Esophagus muscularis mucosa (tissue), 4 donors: ENCODE results near the gene ARL10. TPM values are rescaled to one million over a fixed set of nuclear protein-coding genes. Genes with fewer than 3 reads are reported as not detected.

ENCODE experiments used
- DNase-seq: peaks from one replicate; pipeline ENCODE4 v3.0.0-alpha.2; 2017; ENCODE audit errors: extremely low spot score
- H3K27ac ChIP-seq, 4 donors: fragments of 200-600 bp; sonication (generic); replicated peaks in 1 of 4; 1 replicate in 3 of 4; 2 replicates in 1 of 4; pipeline ENCODE4 v1.5.1; 2016 to 2019; ENCODE audit warnings: mild to moderate bottlenecking in 1 of 4
- H3K27me3 ChIP-seq, 4 donors: fragments of 200-600 bp; sonication (generic); one replicate each; pipeline versions ENCODE4 v1.5.1 to v1.6.0; 2016 to 2019
- H3K36me3 ChIP-seq, 4 donors: fragments of 200-600 bp; sonication (generic); one replicate each; pipeline ENCODE4 v1.5.1; 2016 to 2019
- H3K4me1 ChIP-seq, 4 donors: fragments of 200-600 bp; sonication (generic); one replicate each; pipeline ENCODE4 v1.5.1; 2016 to 2019
- H3K4me3 ChIP-seq, 4 donors: fragments of 200-600 bp; sonication (generic); 1 replicate in 2 of 4; 2 replicates in 2 of 4; pipeline ENCODE4 v1.5.1; 2016 to 2019; ENCODE audit warnings: mild to moderate bottlenecking in 4 of 4, moderate library complexity in 1 of 4
- H3K9me3 ChIP-seq, 4 donors: fragments of 200-600 bp; sonication (generic); 1 replicate in 3 of 4; 2 replicates in 1 of 4; pipeline ENCODE4 v1.5.1; 2016 to 2019
- EP300 ChIP-seq: sonication (generic); formaldehyde crosslinking; IDR thresholded peaks from one replicate; pipeline ENCODE4 v1.6.1; 2017; ENCODE audit warnings: antibody characterized with exemption
- POLR2A ChIP-seq: fragments of 450-650 bp; IDR thresholded peaks from one replicate; pipeline ENCODE4 v1.6.1; 2017; ENCODE audit warnings: antibody characterized with exemption, moderate library complexity, mild to moderate bottlenecking, low read depth
- POLR2AphosphoS5 ChIP-seq, 2 donors: sonication (generic); formaldehyde crosslinking; IDR thresholded peaks; one replicate each; pipeline ENCODE4 v1.6.1; 2017; ENCODE audit warnings: antibody characterized with exemption in 2 of 2
- WGBS: methylation state at CpG from one replicate; pipeline ENCODE4 v1.1.5; 2018; 5-methylcytosine and 5-hydroxymethylcytosine counted together
- intact Hi-C: fragments of 100-400 bp; cut with DNase I; formaldehyde crosslinking; loops from one replicate; pipeline ENCODE4 v1.15.1; 2023
- total RNA-seq, 4 donors: library from RNA; depleted of rRNA; stranded (reverse); fragments of >200 nt; gene quantifications; one replicate each; pipeline versions ENCODE4 v1.1.0 to v1.2.1, GENCODE V29; 2016
- TF ChIP-seq, protein P1 (sequence below), 3 experiments: fragments of 200-600 bp in 2 of 3; fragments of 450-650 bp in 1 of 3; sonication (generic) in 2 of 3; IDR thresholded peaks; one replicate each; pipeline ENCODE4 v1.5.1; 2017 to 2019; ENCODE audit warnings: antibody characterized with exemption in 3 of 3, mild to moderate bottlenecking in 2 of 3, moderate library complexity in 1 of 3

Gene ARL10
- total RNA-seq, 4 donors from 2014 or later: 5.4 to 16.9 (median 7.1) TPM

DNA sequence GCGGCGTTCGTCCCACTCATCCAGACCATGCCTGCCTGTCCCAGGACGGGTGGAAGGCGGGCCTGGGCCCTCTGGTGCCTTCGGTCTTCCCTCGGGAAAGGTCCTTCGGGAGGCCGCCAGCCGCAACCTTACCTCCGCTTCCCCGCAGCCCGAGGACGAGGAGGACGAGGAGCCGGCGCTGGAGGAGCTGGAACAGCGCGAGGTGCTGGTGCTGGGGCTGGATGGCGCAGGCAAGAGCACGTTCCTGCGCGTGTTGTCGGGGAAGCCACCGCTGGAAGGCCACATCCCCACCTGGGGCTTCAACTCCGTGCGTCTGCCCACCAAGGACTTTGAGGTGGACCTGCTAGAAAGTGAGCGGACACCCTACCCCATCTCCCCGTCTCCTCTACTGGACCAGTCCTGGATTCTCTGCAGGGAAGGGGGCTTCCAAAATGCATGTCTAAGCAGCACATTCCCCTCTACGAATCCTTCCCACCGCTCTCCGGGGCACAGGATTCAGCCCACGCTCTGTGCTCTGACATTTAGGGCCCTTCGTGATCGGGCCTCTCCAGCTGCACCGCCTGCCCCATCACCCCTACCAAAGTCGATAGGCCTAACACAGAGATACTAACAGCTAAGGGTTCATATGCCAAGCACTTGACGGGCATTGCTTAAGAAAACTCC lies 1.1 kb downstream of the ARL10 start:
- H3K4me3 ChIP-seq: peak overlapping the region; percentile 76 to 96 (median 94)
- H3K9me3 ChIP-seq: no peaks in the 10 kb centered on the region
- TF ChIP-seq EP300 (no peak), POLR2A (no peak), POLR2AphosphoS5 (IDR thresholded peaks at IDR 0.05) (no peak)
- TF ChIP-seq, protein P1, sequence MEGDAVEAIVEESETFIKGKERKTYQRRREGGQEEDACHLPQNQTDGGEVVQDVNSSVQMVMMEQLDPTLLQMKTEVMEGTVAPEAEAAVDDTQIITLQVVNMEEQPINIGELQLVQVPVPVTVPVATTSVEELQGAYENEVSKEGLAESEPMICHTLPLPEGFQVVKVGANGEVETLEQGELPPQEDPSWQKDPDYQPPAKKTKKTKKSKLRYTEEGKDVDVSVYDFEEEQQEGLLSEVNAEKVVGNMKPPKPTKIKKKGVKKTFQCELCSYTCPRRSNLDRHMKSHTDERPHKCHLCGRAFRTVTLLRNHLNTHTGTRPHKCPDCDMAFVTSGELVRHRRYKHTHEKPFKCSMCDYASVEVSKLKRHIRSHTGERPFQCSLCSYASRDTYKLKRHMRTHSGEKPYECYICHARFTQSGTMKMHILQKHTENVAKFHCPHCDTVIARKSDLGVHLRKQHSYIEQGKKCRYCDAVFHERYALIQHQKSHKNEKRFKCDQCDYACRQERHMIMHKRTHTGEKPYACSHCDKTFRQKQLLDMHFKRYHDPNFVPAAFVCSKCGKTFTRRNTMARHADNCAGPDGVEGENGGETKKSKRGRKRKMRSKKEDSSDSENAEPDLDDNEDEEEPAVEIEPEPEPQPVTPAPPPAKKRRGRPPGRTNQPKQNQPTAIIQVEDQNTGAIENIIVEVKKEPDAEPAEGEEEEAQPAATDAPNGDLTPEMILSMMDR (IDR thresholded peaks at IDR 0.05): no peak
- intact Hi-C loops: no loop called here
- WGBS: 54% methylated on average over 32 of the region's 38 CpGs
- H3K4me1 ChIP-seq: peaks cover 14 to 40% (median 35%) of the 10 kb centered on the region in 4 donors
- no peak for DNase-seq
- peaks cover 8 to 43% (median 32%) of the 10 kb centered on the region in 4 donors for H3K36me3 ChIP-seq
- no peaks in the 10 kb centered on the region for H3K27me3 ChIP-seq
- H3K27ac ChIP-seq: peak overlapping the region; percentile 83 to 90 (median 88)

DNA sequence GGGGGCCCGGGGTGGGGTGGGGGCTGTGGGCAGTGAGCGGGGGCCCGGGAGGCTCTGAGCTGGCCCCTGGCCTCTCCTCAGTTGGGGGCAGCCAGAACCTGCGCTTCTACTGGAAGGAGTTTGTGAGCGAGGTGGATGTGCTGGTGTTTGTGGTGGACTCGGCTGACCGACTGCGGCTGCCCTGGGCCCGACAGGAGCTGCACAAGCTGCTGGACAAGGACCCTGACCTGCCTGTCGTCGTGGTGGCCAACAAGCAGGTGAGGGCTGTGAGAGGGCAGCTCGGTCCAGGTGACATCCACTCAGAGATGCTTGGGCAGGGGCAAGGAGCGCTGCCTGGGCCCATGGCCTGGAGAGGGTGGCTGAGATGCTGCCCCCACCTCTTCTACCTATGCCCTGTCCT lies 3.4 kb downstream of the ARL10 start:
- Histone ChIP-seq H3K4me1 (peaks cover 32 to 51% (median 43%) of the 10 kb centered on the region in 4 donors), H3K9me3 (no peaks in the 10 kb centered on the region), H3K4me3 (no peak overlapping the region), H3K27ac (no peak overlapping the region), H3K36me3 (peaks cover 8 to 52% (median 40%) of the 10 kb centered on the region in 4 donors), H3K27me3 (no peaks in the 10 kb centered on the region)
- TF ChIP-seq POLR2A: no peak
- 90% methylated on average over 9 of the region's 13 CpGs for WGBS
- intact Hi-C loops: no loop called here
- DNase-seq: no peak

DNA sequence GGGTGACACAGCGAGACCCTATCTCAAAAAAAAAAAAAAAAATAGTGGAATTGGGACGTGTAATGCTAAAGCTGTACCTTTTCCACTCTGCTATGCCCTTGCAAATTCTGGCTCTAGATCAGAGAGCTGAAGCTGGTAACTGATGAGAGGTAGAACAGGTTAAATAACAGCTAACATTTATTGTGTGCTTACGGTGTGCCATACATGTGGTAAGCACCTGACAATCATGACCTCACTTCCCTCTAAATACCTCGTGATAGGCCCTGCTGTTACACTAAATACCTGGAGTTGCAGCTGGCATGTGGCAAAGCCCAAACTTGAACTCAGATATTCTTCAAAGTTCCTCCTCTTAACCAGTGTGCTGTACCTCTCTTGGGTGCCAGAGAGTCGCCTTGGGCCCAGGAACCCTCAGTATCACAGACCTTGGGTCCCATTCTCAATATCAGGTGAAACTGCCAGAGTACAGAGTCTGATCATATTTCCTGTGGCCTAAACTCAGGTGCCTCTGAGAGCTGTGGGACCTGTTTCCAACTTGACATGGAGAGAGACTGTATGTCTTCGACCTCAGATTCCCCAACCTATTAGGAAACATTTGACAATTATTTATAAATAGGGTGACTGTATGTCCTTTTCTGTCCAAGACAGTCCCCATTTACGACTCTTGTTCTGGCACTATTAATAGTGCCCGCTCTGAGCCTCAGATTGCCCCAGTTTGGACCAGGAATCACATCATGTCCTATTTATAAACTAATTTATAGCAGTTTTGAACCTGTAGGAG lies 4.8 kb downstream of the ARL10 start:
- WGBS: 88% methylated on average over 8 of the region's 8 CpGs
- Histone ChIP-seq H3K4me3 (no peak overlapping the region), H3K9me3 (no peaks in the 10 kb centered on the region), H3K4me1 (peaks cover 31 to 43% (median 36%) of the 10 kb centered on the region in 4 donors), H3K27ac (no peak overlapping the region), H3K27me3 (no peaks in the 10 kb centered on the region), H3K36me3 (peaks cover 8 to 52% (median 40%) of the 10 kb centered on the region in 4 donors)
- DNase-seq: no peak
- intact Hi-C loops: no loop called here
- TF ChIP-seq POLR2AphosphoS5 (IDR thresholded peaks at IDR 0.05): no peak
- TF ChIP-seq, protein P1 (IDR thresholded peaks at IDR 0.05): no peak
- TF ChIP-seq POLR2A: no peak
- TF ChIP-seq EP300: no peak

DNA sequence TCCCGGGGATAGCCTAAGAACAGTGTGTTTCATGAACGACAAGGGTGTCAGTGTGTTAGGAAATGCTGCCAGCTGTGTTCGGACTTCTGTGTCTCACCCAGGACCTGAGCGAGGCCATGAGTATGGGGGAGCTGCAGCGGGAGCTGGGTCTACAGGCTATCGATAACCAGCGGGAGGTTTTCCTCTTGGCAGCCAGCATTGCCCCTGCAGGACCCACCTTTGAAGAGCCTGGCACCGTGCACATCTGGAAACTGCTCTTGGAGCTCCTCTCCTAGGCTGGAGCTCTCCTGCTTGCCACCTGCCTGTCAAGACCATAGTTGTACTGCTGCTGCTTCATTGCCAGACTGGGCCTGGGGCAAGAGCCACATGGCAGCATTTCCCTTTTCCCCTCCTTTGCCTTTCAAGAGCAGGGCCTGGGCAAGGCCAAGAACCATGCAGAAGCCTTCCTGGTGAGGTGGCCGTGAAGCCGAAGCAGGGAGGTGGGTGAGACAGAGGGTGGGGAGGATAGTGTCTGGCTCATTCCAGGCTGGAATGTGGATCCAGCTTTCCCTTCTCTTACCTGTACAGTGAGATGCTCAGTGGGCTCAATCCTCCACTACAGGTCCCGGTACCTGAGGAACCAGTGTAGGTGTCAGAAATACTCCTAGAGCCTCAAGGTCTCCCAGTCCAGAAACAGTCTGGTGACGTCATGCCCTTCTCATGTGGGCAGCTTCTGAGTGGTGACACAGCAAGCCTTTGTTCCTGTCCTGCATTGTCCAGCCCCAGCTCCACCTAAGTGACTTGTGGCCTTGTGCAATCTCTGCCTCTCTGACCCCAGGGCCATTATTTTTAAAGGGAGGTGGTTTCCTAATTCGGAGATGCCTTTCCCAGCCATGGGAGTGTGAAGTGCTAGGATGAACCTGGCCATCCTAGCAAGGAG lies 6.6 kb downstream of the ARL10 start:
- H3K4me1 ChIP-seq: peaks cover 16 to 28% (median 26%) of the 10 kb centered on the region in 4 donors
- H3K36me3 ChIP-seq: peaks cover 8 to 56% (median 40%) of the 10 kb centered on the region in 4 donors
- no peak for DNase-seq
- TF ChIP-seq POLR2A (no peak), EP300 (no peak), POLR2AphosphoS5 (IDR thresholded peaks at IDR 0.05) (no peak)
- TF ChIP-seq, protein P1 (IDR thresholded peaks at IDR 0.05): no peak
- H3K27ac ChIP-seq: peak overlapping the region in 3 of 4 donors; percentile 21 to 50 (median 37)
- no peaks in the 10 kb centered on the region for H3K9me3 ChIP-seq
- H3K4me3 ChIP-seq: no peak overlapping the region
- intact Hi-C loops: no loop called here
- H3K27me3 ChIP-seq: no peaks in the 10 kb centered on the region
- WGBS: 94% methylated on average over 13 of the region's 13 CpGs
